GM18951 (cell line): ENCODE measurements around the gene IFT43.

Experiments used
- POLR2A ChIP-seq: IDR thresholded peaks from 4 replicates; pipeline ENCODE4 v1.6.1; 2011; ENCODE audit warnings: mild to moderate bottlenecking; ENCODE audit not compliant: insufficient read length, insufficient read depth; ENCODE audit errors: extremely low read depth
- in situ Hi-C: fragments of 300-500 bp; cut with MboI; formaldehyde crosslinking; loops from one replicate; pipeline ENCODE4 v1.12.0; 2022; ENCODE audit warnings: low sequenced_read_pairs, mixed read lengths, inconsistent platforms; ENCODE audit not compliant: unreplicated experiment

Gene IFT43

DNA sequence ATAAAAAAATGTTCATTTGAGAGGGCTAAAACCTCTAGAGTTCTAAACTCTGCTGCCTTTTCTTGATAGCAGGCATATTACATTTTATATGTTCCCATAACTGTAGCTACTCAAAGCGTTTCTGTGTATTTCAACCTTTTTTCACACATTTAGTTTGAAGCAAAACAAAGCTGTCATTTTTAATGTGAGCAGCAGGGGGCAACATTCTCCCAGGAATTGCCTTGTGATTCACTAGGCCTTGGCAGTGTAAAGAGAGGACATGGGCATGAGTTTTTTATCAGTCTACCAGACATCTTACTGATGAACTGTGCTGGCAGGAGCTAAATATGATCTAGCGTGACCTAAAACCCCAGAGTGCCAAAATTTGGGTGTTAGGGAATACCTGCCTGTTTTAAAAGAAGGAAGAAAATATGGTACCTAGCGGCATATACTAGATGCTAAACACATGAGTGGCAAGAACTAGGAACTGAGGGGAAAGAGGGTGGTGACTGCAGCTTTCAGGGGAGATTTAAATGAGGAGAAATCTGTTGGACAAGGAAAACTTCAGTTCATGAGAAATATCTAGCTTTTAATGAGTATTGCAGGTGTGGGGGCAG lies 65.3 kb downstream of the IFT43 start:
- TF ChIP-seq POLR2A = no peak
- in situ Hi-C loops = loop anchor here (10.0 to 25.0 kb wide), 2 partner anchors 304 to 586 kb away; no protein-coding TSS in a partner anchor

DNA sequence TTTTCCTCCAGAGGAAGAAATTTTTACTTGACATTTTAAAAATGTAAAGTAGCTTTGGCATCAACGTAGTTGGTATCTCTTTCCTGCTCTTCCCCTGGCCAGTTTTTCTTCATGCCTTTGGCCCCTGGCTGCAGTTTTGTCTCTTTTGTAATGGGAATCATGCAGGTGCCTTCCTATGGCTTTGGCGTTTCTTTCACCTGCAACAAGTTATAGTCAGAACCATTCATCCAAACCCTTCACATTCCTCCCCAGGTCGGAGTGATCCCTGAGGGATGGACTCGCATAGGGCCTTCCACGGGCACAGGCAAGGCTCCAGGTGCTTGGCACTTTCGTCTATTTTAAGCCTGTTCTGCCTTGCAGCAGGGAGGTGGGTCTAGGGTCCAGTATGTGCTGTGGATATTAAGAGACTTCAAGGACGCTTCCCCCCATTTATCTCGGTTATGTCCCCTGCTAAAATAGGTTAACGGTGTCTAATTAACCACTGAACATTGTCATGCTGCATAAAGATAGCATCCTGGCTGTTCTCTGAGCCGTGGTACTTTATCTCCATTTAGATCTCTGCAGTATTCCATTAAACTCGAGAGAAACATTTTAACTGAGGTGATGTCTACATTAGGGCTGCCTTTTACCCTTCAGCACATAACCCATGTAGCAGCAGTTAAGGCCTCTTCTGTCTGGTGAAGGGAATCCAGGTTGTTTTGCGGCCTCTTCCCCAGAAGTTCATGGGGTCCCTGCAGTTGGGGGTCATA lies 66.3 kb downstream of the IFT43 start:
- no peak for TF ChIP-seq POLR2A
- in situ Hi-C loops = loop anchor here (10.0 to 25.0 kb wide), 2 partner anchors 303 to 585 kb away; no protein-coding TSS in a partner anchor

DNA sequence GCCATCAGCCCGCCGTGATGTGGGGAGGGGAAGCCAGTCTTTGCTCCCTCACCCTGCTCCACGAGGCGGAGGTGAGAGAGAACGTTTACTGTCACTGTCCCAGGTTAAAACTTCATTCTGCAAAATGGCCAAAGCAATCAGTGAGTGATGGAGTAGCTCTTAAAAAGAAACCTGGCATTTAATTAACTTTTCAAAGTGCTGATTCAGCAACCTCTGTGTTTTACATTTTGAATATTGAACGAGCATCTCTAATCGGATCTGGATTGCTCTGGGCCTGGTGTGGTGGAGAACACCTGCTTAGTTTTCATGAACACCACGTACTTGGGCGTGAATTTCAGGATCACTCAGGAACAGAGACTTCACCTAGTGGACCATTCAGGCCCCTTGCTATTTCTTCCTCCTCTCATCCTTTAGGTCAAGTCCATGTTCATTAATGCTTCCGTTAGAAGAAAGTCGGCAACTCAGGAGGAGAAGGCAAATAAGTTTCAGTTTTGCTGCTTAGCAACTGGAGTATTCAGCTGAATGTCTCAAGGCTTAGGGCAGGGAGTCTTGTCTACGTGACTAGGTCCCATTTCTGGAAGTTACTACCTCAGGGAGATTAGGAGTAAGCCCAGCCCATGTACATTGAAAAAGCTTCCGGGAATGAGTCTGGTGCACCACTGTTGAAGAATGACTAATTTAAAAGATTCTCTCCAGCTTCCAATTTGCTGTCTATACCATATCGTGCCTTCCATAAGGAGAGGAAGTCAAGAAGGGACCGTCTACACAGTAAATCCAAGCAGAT lies 68.2 kb downstream of the IFT43 start:
- in situ Hi-C loops = loop anchor here (10.0 to 25.0 kb wide), 2 partner anchors 301 to 584 kb away; no protein-coding TSS in a partner anchor
- TF ChIP-seq POLR2A = no peak

DNA sequence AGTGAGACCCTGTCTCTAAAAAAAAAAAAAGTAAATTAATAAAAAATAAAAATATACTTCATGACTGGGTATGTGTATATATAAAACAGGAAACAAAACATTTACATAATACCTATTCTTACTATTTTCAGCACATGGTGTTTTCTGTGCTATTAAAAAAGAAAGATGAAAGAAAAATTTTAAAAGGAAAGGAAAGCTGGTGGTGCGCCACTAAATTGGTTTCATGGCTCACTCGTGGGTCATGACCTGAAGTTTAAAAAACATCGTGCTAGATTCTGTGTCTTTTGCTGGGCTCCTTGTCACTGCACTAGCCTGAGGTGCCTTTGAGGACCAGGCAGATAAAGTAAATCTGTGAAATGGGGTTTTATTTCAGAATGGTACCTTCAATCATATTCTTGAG lies 69.8 kb downstream of the IFT43 start:
- in situ Hi-C loops = loop anchor here (10.0 to 25.0 kb wide), 2 partner anchors 299 to 582 kb away; no protein-coding TSS in a partner anchor
- TF ChIP-seq POLR2A = no peak

DNA sequence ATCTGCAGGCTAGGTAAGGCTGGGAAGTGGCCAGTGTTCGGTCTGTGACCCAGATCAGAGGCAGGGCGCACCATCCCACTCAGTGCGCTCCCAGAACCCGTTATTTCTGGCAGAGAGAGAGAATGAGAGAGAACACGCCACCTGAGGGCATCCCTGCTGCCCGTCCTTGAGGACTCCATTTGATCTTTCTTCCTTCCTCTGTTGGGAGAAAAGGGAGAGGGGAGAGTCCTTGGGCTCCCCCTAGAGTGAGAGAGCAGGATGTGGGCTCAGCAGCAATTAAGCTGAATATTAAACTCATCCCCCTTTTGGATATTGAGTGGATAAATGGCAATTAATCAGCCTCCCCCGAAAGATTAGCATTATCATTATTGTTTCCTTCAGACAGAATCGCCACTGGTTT lies 70.6 kb downstream of the IFT43 start:
- in situ Hi-C loops = loop anchor here (10.0 to 25.0 kb wide), 2 partner anchors 299 to 581 kb away; no protein-coding TSS in a partner anchor
- no peak for TF ChIP-seq POLR2A

DNA sequence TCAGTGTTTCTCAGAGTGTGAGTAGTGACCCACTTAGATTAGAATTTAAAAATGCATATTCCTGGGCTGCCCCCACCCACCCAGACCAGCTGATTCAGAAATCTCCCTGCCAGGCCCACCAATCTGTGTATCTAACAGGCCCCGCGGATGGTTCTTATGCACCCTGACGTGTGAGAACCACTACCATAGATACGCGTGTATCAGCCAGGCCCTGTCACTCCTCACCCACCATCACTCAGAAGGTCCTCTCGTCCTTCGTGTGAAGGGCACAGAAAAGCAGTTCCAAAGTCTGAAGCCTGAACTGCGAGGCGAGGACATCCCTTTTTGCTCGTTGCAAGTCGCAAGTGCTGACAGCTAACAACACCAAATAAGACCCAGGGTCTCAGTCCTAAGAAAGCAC lies 72.4 kb downstream of the IFT43 start:
- in situ Hi-C loops = loop anchor here (10.0 to 25.0 kb wide), 2 partner anchors 297 to 579 kb away; no protein-coding TSS in a partner anchor
- TF ChIP-seq POLR2A = no peak

DNA sequence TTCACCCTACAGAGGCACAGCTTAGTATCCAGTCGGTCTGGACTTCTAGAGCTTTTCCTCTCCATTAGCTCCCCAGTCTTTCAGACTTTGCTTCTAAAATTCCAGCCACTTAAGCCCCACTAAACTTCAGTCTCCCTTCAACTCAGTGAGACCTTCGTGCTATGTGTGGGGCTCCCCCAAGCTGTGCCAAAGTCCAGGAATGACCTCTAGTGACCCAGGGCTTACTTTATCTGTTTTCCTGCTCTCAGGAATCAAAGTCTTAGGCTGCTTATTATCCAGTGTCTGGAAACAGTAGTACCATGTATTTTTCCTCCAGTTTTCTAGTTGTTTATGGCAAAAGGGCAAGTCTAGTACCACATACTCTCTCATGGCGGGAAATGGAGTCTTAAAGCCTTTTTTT lies 77.8 kb downstream of the IFT43 start:
- no peak for TF ChIP-seq POLR2A
- in situ Hi-C loops = loop anchor here (25.0 kb wide), 1 partner anchor 574 kb away; no protein-coding TSS in a partner anchor

DNA sequence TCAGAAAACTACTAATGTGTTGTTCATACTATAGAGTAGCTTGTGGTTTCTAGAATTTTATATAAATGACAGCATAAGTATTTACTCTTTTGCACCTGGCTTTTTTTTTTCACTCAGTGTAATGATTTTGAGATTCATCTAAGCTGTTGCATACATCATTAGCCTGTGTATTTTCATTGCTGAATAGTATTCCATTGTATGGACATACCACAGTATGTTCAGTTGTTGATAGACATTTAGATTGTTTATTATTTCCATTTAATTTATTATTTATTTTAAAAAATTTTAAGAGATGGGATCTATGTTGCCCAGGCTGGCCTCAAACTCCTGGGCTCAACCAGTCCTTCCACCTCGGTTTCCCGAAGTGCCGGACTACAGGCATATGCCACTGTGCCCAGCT lies 80.0 kb downstream of the IFT43 start:
- no peak for TF ChIP-seq POLR2A
- in situ Hi-C loops = loop anchor here (25.0 kb wide), 1 partner anchor 572 kb away; no protein-coding TSS in a partner anchor

DNA sequence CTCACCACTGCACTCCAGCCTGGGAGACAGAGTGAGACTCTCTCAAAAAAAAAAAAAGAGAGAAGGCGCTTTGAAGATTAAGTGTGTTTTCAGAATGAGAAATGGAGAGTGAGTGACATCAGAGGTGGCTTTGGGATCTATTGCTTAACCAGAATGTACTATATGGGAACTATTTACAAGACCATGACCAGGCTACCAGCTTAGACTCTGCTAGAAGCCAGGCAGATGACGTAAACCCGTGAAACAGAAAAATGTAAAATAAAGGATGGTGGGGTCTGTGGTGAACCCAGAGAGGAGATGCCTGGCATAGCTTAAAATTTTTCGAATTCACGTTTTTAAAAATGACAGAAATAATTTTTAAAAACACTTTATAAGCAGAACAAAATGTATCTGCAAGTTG lies 82.0 kb downstream of the IFT43 start:
- TF ChIP-seq POLR2A = no peak
- in situ Hi-C loops = loop anchor here (25.0 kb wide), 1 partner anchor 570 kb away; no protein-coding TSS in a partner anchor

DNA sequence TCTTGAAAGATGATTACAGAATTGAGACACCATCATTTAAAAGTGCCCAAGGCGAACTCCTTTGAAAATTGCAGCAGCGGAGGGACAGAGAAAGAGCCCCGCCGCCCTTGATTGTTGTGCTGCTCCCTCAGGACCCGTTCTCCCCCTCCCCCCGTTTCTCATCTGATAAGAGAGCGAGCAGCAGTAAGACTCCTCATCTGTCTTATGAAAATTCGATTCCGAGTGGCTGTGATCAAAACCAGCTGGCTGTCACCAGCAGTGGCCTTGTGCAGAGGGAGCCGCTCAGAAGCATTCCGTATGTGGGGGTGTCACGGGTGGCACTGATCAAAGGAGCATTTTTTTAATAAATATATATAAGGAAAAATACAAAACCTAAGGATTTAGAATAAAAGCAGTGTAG lies 88.2 kb downstream of the IFT43 start:
- in situ Hi-C loops = loop anchor here (25.0 kb wide), 1 partner anchor 564 kb away; no protein-coding TSS in a partner anchor
- TF ChIP-seq POLR2A = no peak

DNA sequence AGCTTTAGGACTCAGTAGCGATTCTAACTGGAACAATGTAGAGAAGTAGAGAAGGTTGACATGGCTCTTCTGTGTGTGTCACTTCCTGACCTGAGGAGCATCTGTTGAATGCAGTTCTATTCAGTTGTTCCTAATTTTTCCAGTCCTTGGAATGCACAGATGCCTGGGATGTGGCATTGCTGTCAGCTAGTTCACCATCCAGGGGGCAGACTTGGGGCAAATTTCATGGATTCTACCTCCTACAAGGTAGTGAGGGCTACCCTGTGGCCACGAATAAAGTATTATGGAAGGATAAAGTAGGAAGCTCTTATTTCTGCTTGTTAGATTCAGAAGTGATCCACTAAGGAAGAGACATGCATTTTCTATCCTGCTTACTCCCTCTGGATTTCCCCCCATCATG lies 91.8 kb downstream of the IFT43 start:
- no peak for TF ChIP-seq POLR2A
- in situ Hi-C loops = no loop called here

DNA sequence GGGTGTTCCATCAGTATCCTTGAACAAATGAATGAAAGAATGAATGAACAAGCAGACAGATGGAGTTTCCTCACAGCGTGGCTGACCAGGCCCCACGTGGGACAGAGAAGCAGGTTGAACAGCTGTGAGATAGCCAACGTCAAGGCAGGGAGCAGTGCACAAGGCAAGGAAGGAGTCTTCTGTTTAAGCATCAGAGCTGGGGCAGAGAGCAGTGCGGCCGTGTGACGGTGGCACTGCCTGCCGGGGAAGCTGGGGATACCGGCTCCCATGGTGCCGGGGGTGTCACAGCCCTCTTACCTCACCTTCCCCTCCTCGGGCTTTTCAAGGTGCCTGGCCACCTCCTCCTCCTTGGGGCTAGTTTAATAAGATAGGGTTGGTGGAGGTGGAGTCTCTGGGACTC lies 92.9 kb downstream of the IFT43 start:
- in situ Hi-C loops = no loop called here
- TF ChIP-seq POLR2A = no peak

DNA sequence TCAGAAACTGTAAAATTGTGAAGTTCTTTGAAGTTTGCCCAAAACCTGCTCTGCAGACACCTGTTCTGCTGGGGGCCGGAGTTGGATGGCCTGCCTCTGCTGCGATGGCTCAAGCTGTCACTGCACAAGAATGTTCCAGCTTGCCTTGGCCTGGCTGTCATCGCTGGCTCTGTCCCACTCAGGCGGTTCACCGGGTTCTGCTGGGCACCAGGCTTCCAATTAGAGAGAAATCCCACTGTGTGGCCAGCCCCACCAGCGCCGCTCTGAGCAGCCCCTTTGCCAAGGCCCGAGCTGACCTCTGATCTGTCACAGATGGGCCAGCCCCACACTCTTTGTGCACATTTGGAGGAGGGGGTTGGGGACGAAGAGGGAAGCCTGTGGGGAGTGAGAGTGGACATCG lies 94.5 kb downstream of the IFT43 start:
- TF ChIP-seq POLR2A = no peak
- in situ Hi-C loops = no loop called here
